HepG2 (cell line): ENCODE data around the gene FTL. TPM values are rescaled to one million over a fixed set of nuclear protein-coding genes. Genes with fewer than 3 reads are reported as not detected.

Source experiments
- DNMT1 ChIP-seq: sonication (generic); formaldehyde crosslinking; IDR thresholded peaks from 2 replicates; pipeline ENCODE4 v1.5.1; 2020; ENCODE audit warnings: mild to moderate bottlenecking, missing genetic modification reagents
- FLYWCH1 ChIP-seq: sonication (generic); formaldehyde crosslinking; IDR thresholded peaks from 2 replicates; pipeline ENCODE4 v1.8.1; 2023; ENCODE audit warnings: mild to moderate bottlenecking, missing genetic modification reagents
- HOXA7 ChIP-seq: sonication (generic); formaldehyde crosslinking; IDR thresholded peaks from 2 replicates; pipeline ENCODE4 v1.8.1; 2022; ENCODE audit warnings: mild to moderate bottlenecking, missing genetic modification reagents, moderate library complexity
- KAT2B ChIP-seq: fragments of 150-350 bp; IDR thresholded peaks from 2 replicates; pipeline ENCODE4 v1.6.1; 2014; ENCODE audit warnings: low read depth, low read length, borderline replicate concordance
- KLF15 ChIP-seq: sonication (generic); formaldehyde crosslinking; IDR thresholded peaks from 2 replicates; pipeline ENCODE4 v1.8.1; 2023; ENCODE audit warnings: borderline replicate concordance, mild to moderate bottlenecking, inconsistent platforms, missing genetic modification reagents, mixed read lengths
- NCOR1 ChIP-seq: fragments of 200-600 bp; sonication (generic); IDR thresholded peaks from 2 replicates; pipeline ENCODE4 v1.7.0; 2017; ENCODE audit warnings: antibody characterized with exemption, low read length, borderline replicate concordance
- NFYB ChIP-seq: sonication (generic); formaldehyde crosslinking; IDR thresholded peaks from 2 replicates; pipeline ENCODE4 v1.4.0; 2020; ENCODE audit warnings: missing genetic modification reagents
- PRDM10 ChIP-seq: sonication (generic); formaldehyde crosslinking; IDR thresholded peaks from 2 replicates; pipeline ENCODE4 v1.4.0; 2020; ENCODE audit warnings: low read depth, missing genetic modification reagents
- PRMT3 ChIP-seq: sonication (generic); formaldehyde crosslinking; IDR thresholded peaks from 2 replicates; pipeline ENCODE4 v1.8.1; 2022; ENCODE audit warnings: low read depth, mild to moderate bottlenecking, moderate library complexity, missing genetic modification reagents, borderline replicate concordance
- RXRA ChIP-seq: sonication (generic); formaldehyde crosslinking; IDR thresholded peaks from 2 replicates; pipeline ENCODE4 v1.5.1; 2020; ENCODE audit warnings: missing genetic modification reagents
- SAP130 ChIP-seq: IDR thresholded peaks from 2 replicates; pipeline ENCODE4 v1.6.1; 2016; ENCODE audit warnings: low read depth
- SRSF4 ChIP-seq: fragments of 200-400 bp; formaldehyde crosslinking; IDR thresholded peaks from one replicate; pipeline ENCODE4 v1.6.1; 2018; ENCODE audit warnings: mild to moderate bottlenecking, low read depth, low read length, moderate library complexity; ENCODE audit not compliant: poor library complexity, severe bottlenecking
- STAG1 ChIP-seq: sonication (generic); formaldehyde crosslinking; IDR thresholded peaks from 2 replicates; pipeline ENCODE4 v1.4.0; 2020; ENCODE audit warnings: missing genetic modification reagents
- U2AF2 ChIP-seq: fragments of 200-400 bp; formaldehyde crosslinking; IDR thresholded peaks from 2 replicates; pipeline ENCODE4 v1.6.1; 2017; ENCODE audit warnings: low read depth, mild to moderate bottlenecking, low read length
- XBP1 ChIP-seq: sonication (generic); formaldehyde crosslinking; IDR thresholded peaks from 2 replicates; pipeline ENCODE4 v1.5.0; 2020; ENCODE audit warnings: missing genetic modification reagents
- ZBTB7B ChIP-seq: sonication (generic); formaldehyde crosslinking; IDR thresholded peaks from 2 replicates; pipeline ENCODE4 v1.4.0; 2020; ENCODE audit warnings: missing genetic modification reagents
- ZNF124 ChIP-seq: sonication (generic); formaldehyde crosslinking; IDR thresholded peaks from 2 replicates; pipeline ENCODE4 v1.4.0; 2020; ENCODE audit warnings: missing genetic modification reagents
- ZNF235 ChIP-seq: sonication (generic); formaldehyde crosslinking; IDR thresholded peaks from 2 replicates; pipeline ENCODE4 v1.8.1; 2023; ENCODE audit warnings: mild to moderate bottlenecking, missing genetic modification reagents, borderline replicate concordance
- ZNF543 ChIP-seq: sonication (generic); formaldehyde crosslinking; IDR thresholded peaks from 2 replicates; pipeline ENCODE4 v1.4.0; 2020; ENCODE audit warnings: mild to moderate bottlenecking, missing genetic modification reagents
- ZNF703 ChIP-seq: sonication (generic); formaldehyde crosslinking; IDR thresholded peaks from 2 replicates; pipeline ENCODE4 v1.5.1; 2020; ENCODE audit warnings: missing genetic modification reagents, mild to moderate bottlenecking, moderate library complexity, borderline replicate concordance
- polyA plus RNA-seq, 8 experiments: library from polyadenylated mRNA; depleted of rRNA in 3 of 8; stranded (reverse) in 7 of 8; unstranded in 1 of 8; fragments of >200 nt; fragmentation: Illumina TruSeq in 4 of 8; extraction: Trizol in 4 of 8; gene quantifications; 2 replicates each; pipeline versions ENCODE4 v1.2.1 to v1.2.3, GENCODE V29; 2011 to 2016; ENCODE audit warnings: low read depth in 4 of 8, missing spikeins in 1 of 8, mixed read lengths in 1 of 8; ENCODE audit not compliant: insufficient read depth in 1 of 8
- total RNA-seq, 5 experiments: library from RNA; depleted of rRNA; stranded (reverse); fragments of >200 nt; fragmentation: Illumina TruSeq; extraction: Trizol; gene quantifications; 2 replicates each; pipeline ENCODE4 v1.2.3, GENCODE V29; 2016; ENCODE audit warnings: low read depth in 1 of 5
- TF ChIP-seq, protein P1 (sequence below): sonication (generic); formaldehyde crosslinking; IDR thresholded peaks from 2 replicates; pipeline ENCODE4 v1.8.0; 2022; ENCODE audit warnings: mild to moderate bottlenecking, missing genetic modification reagents
- TF ChIP-seq, protein P2 (sequence below): IDR thresholded peaks from 2 replicates; pipeline ENCODE4 v1.6.1; 2016; ENCODE audit warnings: mild to moderate bottlenecking

The FTL gene
- total and polyA plus RNA-seq, 2 of the 13 experiments (the other 11 are each of a cell fraction or from before 2014, with no cell fraction given) = 2,721 to 8,800 TPM

GRCh38 chr19:48967346-48968178 lies 2.5 kb downstream of the FTL start (continued):
- TF ChIP-seq FLYWCH1 (CRISPR knock-in tag) (no peak), KLF15 (CRISPR knock-in tag) (no peak; the same call in 1 of the 2 replicates), SRSF4 (peak; percentile 73), ZNF124 (CRISPR knock-in tag) (no peak), SAP130 (CRISPR knock-in tag) (peak; percentile 56), RXRA (peak; percentile 12; the same call in 1 of the 2 replicates), U2AF2 (no peak), ZNF543 (CRISPR knock-in tag) (no peak), KAT2B (no peak), ZBTB7B (CRISPR knock-in tag) (0 out of 2 replicates have a peak, but pooled peaks have one; percentile 27), HOXA7 (no peak), XBP1 (CRISPR knock-in tag) (no peak), STAG1 (CRISPR knock-in tag) (no peak), NCOR1 (0 out of 2 replicates have a peak, but pooled peaks have one; percentile 18), ZNF703 (0 out of 2 replicates have a peak, but pooled peaks have one; percentile 31), PRDM10 (0 out of 2 replicates have a peak, but pooled peaks have one; percentile 16), NFYB (CRISPR knock-in tag) (no peak; the same call in 1 of the 2 replicates), ZNF235 (CRISPR knock-in tag) (no peak), PRMT3 (CRISPR knock-in tag) (no peak), DNMT1 (CRISPR knock-in tag) (0 out of 2 replicates have a peak, but pooled peaks have one; percentile 56)
- TF ChIP-seq, protein P1, sequence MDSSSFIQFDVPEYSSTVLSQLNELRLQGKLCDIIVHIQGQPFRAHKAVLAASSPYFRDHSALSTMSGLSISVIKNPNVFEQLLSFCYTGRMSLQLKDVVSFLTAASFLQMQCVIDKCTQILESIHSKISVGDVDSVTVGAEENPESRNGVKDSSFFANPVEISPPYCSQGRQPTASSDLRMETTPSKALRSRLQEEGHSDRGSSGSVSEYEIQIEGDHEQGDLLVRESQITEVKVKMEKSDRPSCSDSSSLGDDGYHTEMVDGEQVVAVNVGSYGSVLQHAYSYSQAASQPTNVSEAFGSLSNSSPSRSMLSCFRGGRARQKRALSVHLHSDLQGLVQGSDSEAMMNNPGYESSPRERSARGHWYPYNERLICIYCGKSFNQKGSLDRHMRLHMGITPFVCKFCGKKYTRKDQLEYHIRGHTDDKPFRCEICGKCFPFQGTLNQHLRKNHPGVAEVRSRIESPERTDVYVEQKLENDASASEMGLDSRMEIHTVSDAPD (CRISPR knock-in tag) = 0 out of 2 replicates have a peak, but pooled peaks have one; percentile 51
- TF ChIP-seq, protein P2, sequence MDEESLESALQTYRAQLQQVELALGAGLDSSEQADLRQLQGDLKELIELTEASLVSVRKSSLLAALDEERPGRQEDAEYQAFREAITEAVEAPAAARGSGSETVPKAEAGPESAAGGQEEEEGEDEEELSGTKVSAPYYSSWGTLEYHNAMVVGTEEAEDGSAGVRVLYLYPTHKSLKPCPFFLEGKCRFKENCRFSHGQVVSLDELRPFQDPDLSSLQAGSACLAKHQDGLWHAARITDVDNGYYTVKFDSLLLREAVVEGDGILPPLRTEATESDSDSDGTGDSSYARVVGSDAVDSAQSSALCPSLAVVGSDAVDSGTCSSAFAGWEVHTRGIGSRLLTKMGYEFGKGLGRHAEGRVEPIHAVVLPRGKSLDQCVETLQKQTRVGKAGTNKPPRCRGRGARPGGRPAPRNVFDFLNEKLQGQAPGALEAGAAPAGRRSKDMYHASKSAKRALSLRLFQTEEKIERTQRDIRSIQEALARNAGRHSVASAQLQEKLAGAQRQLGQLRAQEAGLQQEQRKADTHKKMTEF (CRISPR knock-in tag) = peak; percentile 39; the same call in 1 of the 2 replicates
